ENCODE results near the gene ADAT3.
A peak's percentile ranks its signal among the peaks of the same experiment; 100 is the strongest.

DNA sequence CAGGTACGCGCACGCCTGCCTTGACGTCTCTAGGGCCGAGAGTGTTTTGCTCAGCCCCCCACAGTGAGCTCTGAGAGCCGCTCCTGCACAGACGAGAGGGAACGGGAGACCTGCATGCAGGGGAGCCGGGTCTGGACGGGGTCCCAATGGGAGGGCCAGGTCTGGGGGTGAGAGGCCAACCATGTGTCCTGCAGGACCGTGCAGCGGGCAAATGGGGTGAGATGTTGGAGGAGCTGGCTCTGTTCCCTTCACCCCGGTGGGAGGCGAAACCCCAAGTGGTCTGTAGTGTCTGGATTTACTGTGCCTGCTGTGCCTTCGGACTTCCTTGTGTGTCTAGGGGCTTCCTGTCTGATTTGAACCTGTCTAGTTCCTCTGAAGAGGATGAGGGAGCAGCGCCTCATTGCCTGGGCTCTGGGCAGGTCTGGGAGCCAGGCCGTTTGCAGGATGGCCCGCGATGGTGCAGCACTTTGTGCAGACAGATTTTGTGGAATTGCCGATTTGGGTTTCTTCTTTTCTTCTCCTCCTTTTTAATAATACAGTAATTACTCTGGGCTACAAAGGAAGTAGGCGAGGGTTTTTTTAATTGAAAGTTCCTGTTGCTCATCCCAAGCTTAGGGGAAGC, 37.8 kb downstream of the ADAT3 start:
- TF ChIP-seq POLR2A (IDR thresholded peaks at IDR 0.05) (no peak), POLR2AphosphoS5 (IDR thresholded peaks at IDR 0.05) (peak in 1 of 3 donors; percentile 34)
- TF ChIP-seq, protein P1, sequence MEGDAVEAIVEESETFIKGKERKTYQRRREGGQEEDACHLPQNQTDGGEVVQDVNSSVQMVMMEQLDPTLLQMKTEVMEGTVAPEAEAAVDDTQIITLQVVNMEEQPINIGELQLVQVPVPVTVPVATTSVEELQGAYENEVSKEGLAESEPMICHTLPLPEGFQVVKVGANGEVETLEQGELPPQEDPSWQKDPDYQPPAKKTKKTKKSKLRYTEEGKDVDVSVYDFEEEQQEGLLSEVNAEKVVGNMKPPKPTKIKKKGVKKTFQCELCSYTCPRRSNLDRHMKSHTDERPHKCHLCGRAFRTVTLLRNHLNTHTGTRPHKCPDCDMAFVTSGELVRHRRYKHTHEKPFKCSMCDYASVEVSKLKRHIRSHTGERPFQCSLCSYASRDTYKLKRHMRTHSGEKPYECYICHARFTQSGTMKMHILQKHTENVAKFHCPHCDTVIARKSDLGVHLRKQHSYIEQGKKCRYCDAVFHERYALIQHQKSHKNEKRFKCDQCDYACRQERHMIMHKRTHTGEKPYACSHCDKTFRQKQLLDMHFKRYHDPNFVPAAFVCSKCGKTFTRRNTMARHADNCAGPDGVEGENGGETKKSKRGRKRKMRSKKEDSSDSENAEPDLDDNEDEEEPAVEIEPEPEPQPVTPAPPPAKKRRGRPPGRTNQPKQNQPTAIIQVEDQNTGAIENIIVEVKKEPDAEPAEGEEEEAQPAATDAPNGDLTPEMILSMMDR (IDR thresholded peaks at IDR 0.05 in 8 of 11, conservative IDR thresholded peaks at IDR 0.05 in 3 of 11) = no peak

All from spleen (tissue), 7 donors.